Measurements from ENCODE around the gene GULP1.

DNA sequence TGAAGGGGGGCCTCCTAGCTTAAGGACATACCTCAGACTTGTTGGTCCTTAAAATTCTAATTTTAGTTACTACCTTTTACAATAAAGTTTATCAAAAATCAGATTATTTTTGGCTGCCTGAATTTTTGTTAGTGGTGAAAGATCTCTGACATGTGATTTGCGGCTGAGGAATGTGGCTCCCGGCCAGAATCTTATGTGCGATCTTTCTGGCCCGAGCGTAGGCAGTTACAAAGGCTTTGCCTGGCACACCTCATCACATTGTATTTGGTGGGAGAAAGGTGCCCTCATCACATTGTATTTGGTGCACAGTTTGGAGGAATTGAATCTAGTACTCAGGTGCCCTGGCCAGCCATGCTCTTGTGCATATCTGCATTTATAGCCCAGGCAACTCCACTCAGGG lies 289.1 kb downstream of the GULP1 start:
- TF ChIP-seq SIN3A (IDR thresholded peaks at IDR 0.05; ENCODE audit: borderline replicate concordance, insufficient read depth, low read length) = no peak
- TF ChIP-seq, protein P1, sequence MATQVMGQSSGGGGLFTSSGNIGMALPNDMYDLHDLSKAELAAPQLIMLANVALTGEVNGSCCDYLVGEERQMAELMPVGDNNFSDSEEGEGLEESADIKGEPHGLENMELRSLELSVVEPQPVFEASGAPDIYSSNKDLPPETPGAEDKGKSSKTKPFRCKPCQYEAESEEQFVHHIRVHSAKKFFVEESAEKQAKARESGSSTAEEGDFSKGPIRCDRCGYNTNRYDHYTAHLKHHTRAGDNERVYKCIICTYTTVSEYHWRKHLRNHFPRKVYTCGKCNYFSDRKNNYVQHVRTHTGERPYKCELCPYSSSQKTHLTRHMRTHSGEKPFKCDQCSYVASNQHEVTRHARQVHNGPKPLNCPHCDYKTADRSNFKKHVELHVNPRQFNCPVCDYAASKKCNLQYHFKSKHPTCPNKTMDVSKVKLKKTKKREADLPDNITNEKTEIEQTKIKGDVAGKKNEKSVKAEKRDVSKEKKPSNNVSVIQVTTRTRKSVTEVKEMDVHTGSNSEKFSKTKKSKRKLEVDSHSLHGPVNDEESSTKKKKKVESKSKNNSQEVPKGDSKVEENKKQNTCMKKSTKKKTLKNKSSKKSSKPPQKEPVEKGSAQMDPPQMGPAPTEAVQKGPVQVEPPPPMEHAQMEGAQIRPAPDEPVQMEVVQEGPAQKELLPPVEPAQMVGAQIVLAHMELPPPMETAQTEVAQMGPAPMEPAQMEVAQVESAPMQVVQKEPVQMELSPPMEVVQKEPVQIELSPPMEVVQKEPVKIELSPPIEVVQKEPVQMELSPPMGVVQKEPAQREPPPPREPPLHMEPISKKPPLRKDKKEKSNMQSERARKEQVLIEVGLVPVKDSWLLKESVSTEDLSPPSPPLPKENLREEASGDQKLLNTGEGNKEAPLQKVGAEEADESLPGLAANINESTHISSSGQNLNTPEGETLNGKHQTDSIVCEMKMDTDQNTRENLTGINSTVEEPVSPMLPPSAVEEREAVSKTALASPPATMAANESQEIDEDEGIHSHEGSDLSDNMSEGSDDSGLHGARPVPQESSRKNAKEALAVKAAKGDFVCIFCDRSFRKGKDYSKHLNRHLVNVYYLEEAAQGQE (IDR thresholded peaks at IDR 0.05; ENCODE audit: insufficient read depth in 1 of 2, low read depth in 2 of 2, low read length in 2 of 2) = no peak
- TF ChIP-seq TAF1 (IDR thresholded peaks at IDR 0.05; ENCODE audit: borderline replicate concordance, insufficient read depth, low read length) = no peak
- TF ChIP-seq POLR2AphosphoS5 (IDR thresholded peaks at IDR 0.05; ENCODE audit: low read depth, low read length) = no peak
- no peak for TF ChIP-seq FOXP2 (optimal IDR thresholded peaks at IDR 0.05; ENCODE audit: borderline replicate concordance, extremely low read depth, extremely low read length, insufficient read depth)
